Iris pigment epithelial cell (primary cell): ENCODE data around the gene KIAA2012.
"Not testable (repeated sequence)": the region's sequence is repeated elsewhere in the genome, so short reads cannot be mapped to it uniquely, and the experiment has no call there.

Experiments used
- DNase-seq: peaks from one replicate; pipeline ENCODE4 v3.0.0-alpha.2; 2011; ENCODE audit warnings: low read depth

The KIAA2012 gene

GRCh38 chr2:202118168-202118567 lies 45.1 kb downstream of the KIAA2012 start:
- DNase-seq, result no peak

- DNase-seq, result no peak
These were observed 47.8 kb downstream of the KIAA2012 start for GRCh38 chr2:202120828-202121227.

- DNase-seq, result no peak
These were observed 48.6 kb downstream of the KIAA2012 start for GRCh38 chr2:202121532-202122162.

GRCh38 chr2:202122163-202122540 lies 49.1 kb downstream of the KIAA2012 start:
- no peak for DNase-seq

GRCh38 chr2:202122980-202123720 lies 50.1 kb downstream of the KIAA2012 start:
- peak; percentile 38 for DNase-seq

- no peak for DNase-seq
These were observed 51.2 kb downstream of the KIAA2012 start for GRCh38 chr2:202124286-202124685.

- no peak for DNase-seq
These were observed 54.8 kb downstream of the KIAA2012 start for GRCh38 chr2:202127687-202128331.

- no peak for DNase-seq
These were observed 56.8 kb downstream of the KIAA2012 start for GRCh38 chr2:202129841-202130240.

GRCh38 chr2:202133200-202133908 lies 60.3 kb downstream of the KIAA2012 start:
- no peak for DNase-seq

GRCh38 chr2:202133909-202134265 lies 60.8 kb downstream of the KIAA2012 start:
- DNase-seq, result no peak

GRCh38 chr2:202135091-202135874 lies 62.2 kb downstream of the KIAA2012 start:
- DNase-seq, result peak; percentile 100

GRCh38 chr2:202136039-202136438 lies 63.0 kb downstream of the KIAA2012 start:
- not testable (repeated sequence) for DNase-seq

- DNase-seq, result no peak
These were observed 63.5 kb downstream of the KIAA2012 start for GRCh38 chr2:202136526-202136925.

- peak; percentile 38 for DNase-seq
These were observed 67.6 kb downstream of the KIAA2012 start for GRCh38 chr2:202140522-202141252.

- no peak for DNase-seq
These were observed 68.4 kb downstream of the KIAA2012 start for GRCh38 chr2:202141329-202141947.

GRCh38 chr2:202142540-202142939 lies 69.5 kb downstream of the KIAA2012 start:
- no peak for DNase-seq

GRCh38 chr2:202147775-202148174 lies 74.7 kb downstream of the KIAA2012 start:
- DNase-seq, result no peak

- DNase-seq, result no peak
These were observed 75.6 kb downstream of the KIAA2012 start for GRCh38 chr2:202148515-202149154.

- DNase-seq, result peak; percentile 71
These were observed 76.2 kb downstream of the KIAA2012 start for GRCh38 chr2:202149155-202149762.

- DNase-seq, result no peak
These were observed 76.9 kb downstream of the KIAA2012 start for GRCh38 chr2:202149936-202150335.
